RWPE1 (cell line): ENCODE measurements around the gene NATD1.
"Not testable (repeated sequence)": the region's sequence is repeated elsewhere in the genome, so short reads cannot be mapped to it uniquely, and the experiment has no call there.

Experiments
- CTCF ChIA-PET: fragments of 350-600 bp; sonication (Branson Sonifier 250); formaldehyde crosslinking; extraction: SDS; loops from one replicate; lab custom pipeline; 2021; lab: Yijun Ruan, JAX
- POLR2A ChIA-PET: fragments of 400-600 bp; formaldehyde crosslinking; extraction: SDS; loops from one replicate; lab custom pipeline; 2020; ENCODE audit warnings: antibody characterized with exemption; ENCODE audit not compliant: low non-redundant PET; lab: Yijun Ruan, JAX
- DNase-seq: peaks from one replicate; pipeline ENCODE4 v3.0.0; 2012; ENCODE audit warnings: low spot score
- H3K27ac ChIP-seq: fragments of 450-650 bp; 2 replicates; pipeline ENCODE4 v1.5.1; 2017
- TF ChIP-seq, protein P1 (sequence below): fragments of 450-650 bp; conservative IDR thresholded peaks from 2 replicates; pipeline ENCODE4 v1.5.1; 2017; ENCODE audit warnings: low read depth, mild to moderate bottlenecking

The NATD1 gene

DNA sequence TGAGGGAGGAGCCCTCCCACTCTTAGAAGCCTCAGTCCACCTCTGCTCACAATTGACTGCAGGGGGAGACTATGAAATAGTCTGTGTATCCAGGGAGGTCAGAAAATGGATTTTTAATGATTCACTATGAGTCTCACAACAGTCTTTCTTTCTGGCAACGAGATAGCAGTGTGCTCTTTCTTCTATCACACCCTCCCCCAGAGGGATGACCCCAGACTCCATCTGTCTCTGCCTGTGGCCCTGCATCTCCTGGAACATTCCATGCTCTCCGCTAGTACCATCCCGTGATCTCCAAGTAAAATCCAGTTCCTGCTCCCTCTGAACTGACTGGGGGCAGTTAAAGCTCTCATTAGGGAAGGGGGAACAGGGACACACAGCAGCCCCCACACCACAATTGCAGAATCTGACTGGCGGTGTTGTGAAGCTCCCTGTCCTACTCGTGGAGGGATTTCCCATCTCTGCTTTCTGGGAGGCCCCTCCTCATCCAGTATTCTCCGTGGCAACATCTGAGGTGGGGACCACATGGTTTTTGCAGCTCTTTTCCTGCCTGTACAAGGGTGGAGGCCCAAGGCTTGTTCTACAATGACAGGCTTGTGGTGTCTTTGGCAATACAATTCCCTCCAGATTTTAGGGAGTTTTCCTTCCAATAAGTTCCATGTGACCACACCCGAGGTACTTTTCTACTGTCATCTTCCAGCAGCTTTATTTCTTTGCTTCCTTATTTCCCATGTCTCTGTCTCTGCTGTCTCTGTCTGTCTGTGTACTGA, 19.4 kb downstream of the NATD1 start:
- TF ChIP-seq, protein P1, sequence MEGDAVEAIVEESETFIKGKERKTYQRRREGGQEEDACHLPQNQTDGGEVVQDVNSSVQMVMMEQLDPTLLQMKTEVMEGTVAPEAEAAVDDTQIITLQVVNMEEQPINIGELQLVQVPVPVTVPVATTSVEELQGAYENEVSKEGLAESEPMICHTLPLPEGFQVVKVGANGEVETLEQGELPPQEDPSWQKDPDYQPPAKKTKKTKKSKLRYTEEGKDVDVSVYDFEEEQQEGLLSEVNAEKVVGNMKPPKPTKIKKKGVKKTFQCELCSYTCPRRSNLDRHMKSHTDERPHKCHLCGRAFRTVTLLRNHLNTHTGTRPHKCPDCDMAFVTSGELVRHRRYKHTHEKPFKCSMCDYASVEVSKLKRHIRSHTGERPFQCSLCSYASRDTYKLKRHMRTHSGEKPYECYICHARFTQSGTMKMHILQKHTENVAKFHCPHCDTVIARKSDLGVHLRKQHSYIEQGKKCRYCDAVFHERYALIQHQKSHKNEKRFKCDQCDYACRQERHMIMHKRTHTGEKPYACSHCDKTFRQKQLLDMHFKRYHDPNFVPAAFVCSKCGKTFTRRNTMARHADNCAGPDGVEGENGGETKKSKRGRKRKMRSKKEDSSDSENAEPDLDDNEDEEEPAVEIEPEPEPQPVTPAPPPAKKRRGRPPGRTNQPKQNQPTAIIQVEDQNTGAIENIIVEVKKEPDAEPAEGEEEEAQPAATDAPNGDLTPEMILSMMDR, result no peak
- ChIA-PET CTCF (no interaction called here), POLR2A (no interaction called here)
- DNase-seq, result no peak
- H3K27ac ChIP-seq, result no peak overlapping the region

DNA sequence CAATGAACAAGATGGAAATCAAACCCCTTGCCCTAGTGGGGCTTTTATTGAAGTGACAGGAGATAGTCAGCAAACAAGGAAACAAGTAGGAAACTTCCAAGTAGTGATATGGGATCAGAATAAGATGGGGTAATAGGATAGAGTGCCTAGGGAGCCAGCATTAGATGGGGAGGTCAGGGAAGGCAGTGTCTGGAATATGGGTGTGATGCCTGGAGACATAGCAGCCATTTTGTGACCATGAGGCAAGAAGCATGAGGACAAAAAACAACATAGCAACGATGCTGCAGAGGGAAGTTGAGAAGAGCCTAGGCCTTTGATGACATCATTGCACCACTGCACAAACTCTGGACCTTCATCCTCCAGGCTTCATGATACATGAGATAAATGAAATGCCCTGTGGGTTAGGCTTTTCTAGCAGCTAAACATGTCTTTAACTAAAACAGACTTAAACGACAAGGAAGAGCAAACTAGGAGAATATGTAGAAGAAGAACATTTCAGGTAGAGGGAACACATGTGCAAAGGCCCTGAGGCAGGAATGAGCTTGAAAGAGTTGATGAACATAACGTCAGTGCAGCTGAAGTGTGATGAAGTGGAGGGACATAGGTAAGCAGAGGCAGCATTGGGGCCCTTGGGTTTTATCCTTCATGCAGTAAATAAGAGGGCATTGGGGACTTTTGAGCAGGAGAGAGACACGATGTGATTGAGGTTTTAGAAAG, 21.0 kb downstream of the NATD1 start:
- CTCF ChIA-PET, result no interaction called here
- TF ChIP-seq, protein P1, result no peak
- H3K27ac ChIP-seq, result no peak overlapping the region
- POLR2A ChIA-PET, result no interaction called here
- DNase-seq, result no peak

DNA sequence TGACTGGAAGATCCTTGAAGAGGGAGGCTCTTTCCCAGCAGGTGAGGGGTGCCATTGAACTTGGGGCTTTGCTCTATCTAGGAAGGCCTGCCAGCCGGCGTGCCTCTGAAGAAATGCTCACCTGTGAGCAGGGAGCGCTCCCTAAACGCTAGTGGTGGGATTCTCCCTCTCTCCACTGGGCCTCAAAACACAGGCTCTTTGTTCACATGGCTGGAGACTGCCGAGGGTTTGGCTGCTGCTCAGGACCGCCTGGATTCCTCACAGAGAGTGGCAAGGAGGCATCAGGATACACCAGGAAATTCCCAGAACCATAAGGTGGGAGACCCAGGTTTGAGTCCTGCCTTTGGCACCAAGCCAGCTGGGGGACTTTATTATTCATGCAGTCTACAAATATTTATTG, 21.7 kb downstream of the NATD1 start:
- POLR2A ChIA-PET, result no interaction called here
- CTCF ChIA-PET, result no interaction called here
- no peak for DNase-seq
- TF ChIP-seq, protein P1, result no peak
- H3K27ac ChIP-seq, result no peak overlapping the region

DNA sequence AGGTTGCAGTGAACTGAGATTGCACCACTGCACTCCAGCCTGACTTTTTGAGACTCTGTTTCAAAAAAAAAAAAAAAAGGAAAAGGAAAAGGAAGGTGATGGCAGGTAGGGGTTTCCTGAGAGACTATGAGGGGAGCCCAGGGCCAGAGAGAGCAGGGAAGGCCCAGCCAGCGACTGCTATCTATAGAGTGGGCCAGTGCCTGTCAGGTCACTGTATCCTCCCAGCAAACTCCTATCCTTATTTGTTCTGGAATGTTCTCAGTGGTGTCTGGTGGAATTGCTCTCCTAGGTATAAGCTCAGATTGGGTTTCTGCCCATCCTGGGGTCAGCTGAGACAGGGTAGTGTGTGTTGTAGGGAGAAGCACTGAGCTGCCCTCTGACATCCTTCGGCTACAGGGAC, 24.4 kb downstream of the NATD1 start:
- ChIA-PET POLR2A (no interaction called here), CTCF (interaction anchor here (0.6 kb wide), 1 partner anchor 1480 kb away, joined by 3 read pairs; no protein-coding TSS in a partner anchor)
- TF ChIP-seq, protein P1, result no peak
- no peak overlapping the region for H3K27ac ChIP-seq
- no peak for DNase-seq

DNA sequence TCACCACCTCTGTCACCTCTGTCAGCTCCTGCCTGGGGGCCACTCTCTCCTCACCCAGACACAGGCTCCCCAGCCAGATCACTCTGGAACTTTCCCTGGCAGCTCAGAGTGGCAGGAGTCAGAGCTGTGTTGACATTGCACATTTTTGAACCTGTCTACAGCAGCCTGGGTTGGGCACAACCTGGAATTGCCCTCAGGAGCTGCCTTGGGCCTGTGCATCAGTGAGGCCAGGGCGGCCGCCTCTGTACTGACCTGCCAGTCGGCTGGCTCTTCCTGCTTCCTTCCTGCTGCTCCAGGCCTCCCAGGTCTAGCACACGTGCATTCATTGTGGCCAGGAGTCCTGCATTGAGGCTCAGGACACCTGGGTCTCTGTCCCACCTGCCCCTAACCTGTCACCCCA, 25.1 kb downstream of the NATD1 start:
- ChIA-PET CTCF (no interaction called here), POLR2A (no interaction called here)
- DNase-seq, result no peak
- no peak overlapping the region for H3K27ac ChIP-seq
- TF ChIP-seq, protein P1, result no peak

DNA sequence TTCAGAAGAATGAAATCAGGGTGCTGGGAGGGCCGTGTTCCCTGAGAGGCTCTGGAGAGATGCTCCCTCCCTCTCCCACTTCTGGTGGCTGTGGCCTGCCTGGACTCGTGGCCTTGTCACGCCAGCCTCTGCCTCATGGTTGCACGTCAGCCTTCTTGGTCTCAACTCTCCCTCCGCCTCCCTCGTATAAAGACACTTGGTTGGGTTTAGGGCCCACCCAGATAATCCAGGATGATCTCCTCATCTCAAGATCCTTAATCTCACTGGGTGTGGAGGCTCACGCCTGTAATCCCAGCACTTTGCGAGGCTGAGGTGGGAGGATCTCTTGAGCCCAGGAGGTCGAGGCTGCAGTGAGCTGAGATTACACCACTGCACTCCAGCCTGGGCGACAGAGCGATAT, 25.9 kb downstream of the NATD1 start:
- H3K27ac ChIP-seq, DNase-seq, CTCF ChIA-PET, POLR2A ChIA-PET: not testable (repeated sequence)

DNA sequence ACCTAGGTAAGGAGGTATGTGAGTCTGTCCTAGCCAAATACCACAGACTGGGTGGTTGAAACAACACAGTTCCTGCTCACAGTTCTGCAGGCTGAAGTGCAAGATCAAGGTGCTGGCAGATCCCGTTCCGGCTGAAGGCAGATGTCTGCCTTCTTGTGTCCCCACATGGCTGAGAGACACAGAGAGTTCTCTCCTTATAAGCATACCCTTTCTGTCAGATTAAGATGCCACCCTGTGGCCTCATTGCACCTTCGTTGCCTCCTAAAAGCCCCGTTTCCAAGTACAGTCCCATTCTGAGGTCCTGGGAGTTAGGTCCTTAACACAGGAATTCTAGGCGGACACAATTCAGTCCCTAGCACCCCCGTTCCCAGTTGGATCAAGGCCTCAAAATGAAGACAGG, 30.1 kb downstream of the NATD1 start:
- no peak overlapping the region for H3K27ac ChIP-seq
- no peak for DNase-seq
- POLR2A ChIA-PET, result no interaction called here
- TF ChIP-seq, protein P1, result no peak
- CTCF ChIA-PET, result no interaction called here
